ENCODE results near the gene SLC25A29.
A peak's percentile ranks its signal among the peaks of the same experiment; 100 is the strongest.
"Not testable (repeated sequence)": the region's sequence is repeated elsewhere in the genome, so short reads cannot be mapped to it uniquely, and the experiment has no call there.

The SLC25A29 gene

GRCh38 chr14:100289916-100290606 is 16.2 kb downstream of the SLC25A29 start:
- TF ChIP-seq, protein P1, sequence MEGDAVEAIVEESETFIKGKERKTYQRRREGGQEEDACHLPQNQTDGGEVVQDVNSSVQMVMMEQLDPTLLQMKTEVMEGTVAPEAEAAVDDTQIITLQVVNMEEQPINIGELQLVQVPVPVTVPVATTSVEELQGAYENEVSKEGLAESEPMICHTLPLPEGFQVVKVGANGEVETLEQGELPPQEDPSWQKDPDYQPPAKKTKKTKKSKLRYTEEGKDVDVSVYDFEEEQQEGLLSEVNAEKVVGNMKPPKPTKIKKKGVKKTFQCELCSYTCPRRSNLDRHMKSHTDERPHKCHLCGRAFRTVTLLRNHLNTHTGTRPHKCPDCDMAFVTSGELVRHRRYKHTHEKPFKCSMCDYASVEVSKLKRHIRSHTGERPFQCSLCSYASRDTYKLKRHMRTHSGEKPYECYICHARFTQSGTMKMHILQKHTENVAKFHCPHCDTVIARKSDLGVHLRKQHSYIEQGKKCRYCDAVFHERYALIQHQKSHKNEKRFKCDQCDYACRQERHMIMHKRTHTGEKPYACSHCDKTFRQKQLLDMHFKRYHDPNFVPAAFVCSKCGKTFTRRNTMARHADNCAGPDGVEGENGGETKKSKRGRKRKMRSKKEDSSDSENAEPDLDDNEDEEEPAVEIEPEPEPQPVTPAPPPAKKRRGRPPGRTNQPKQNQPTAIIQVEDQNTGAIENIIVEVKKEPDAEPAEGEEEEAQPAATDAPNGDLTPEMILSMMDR (IDR thresholded peaks at IDR 0.05; ENCODE audit: borderline replicate concordance, control extremely low read depth, extremely low read depth, insufficient read depth, missing control alignments): no peak
- in situ Hi-C loops (cut with MboI; ENCODE audit: low sequenced_read_pairs, unreplicated experiment): loop anchor here (25.0 kb wide), 1 partner anchor 347 kb away; no protein-coding TSS in a partner anchor
- DNase-seq (ENCODE audit: low spot score): peak; percentile 36

GRCh38 chr14:100288382-100289185 is 17.7 kb downstream of the SLC25A29 start:
- in situ Hi-C loops (cut with MboI; ENCODE audit: low sequenced_read_pairs, unreplicated experiment): loop anchor here (25.0 kb wide), 1 partner anchor 349 kb away; no protein-coding TSS in a partner anchor
- DNase-seq (ENCODE audit: low spot score): no peak
- TF ChIP-seq, protein P1 (IDR thresholded peaks at IDR 0.05; ENCODE audit: borderline replicate concordance, control extremely low read depth, extremely low read depth, insufficient read depth, missing control alignments): no peak

DNA sequence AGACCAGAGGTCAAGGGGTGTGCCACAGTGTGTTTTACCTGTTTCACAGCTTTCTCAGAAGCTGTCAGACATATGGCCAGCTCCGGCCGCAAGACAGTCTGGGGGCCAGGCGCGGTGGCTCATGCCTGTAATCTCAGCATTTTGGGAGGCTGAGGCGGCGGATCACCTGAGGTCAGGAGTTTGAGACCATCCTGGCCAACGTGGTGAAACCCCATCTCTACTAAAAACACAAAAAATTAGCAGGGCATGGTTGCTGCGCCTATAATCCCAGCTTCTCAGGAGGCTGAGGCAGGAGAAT is 18.3 kb downstream of the SLC25A29 start:
- in situ Hi-C loops (cut with MboI; ENCODE audit: low sequenced_read_pairs, unreplicated experiment): loop anchor here (25.0 kb wide), 1 partner anchor 349 kb away; no protein-coding TSS in a partner anchor
- DNase-seq (ENCODE audit: low spot score): not testable (repeated sequence)

- DNase-seq (ENCODE audit: low spot score): no peak
- in situ Hi-C loops (cut with MboI; ENCODE audit: low sequenced_read_pairs, unreplicated experiment): loop anchor here (25.0 kb wide), 1 partner anchor 350 kb away; no protein-coding TSS in a partner anchor
- TF ChIP-seq, protein P1 (IDR thresholded peaks at IDR 0.05; ENCODE audit: borderline replicate concordance, control extremely low read depth, extremely low read depth, insufficient read depth, missing control alignments): no peak
Measured at GRCh38 chr14:100287202-100287997, 18.8 kb downstream of the SLC25A29 start.

GRCh38 chr14:100286484-100287191 is 19.6 kb downstream of the SLC25A29 start:
- TF ChIP-seq, protein P1 (IDR thresholded peaks at IDR 0.05; ENCODE audit: borderline replicate concordance, control extremely low read depth, extremely low read depth, insufficient read depth, missing control alignments): no peak
- in situ Hi-C loops (cut with MboI; ENCODE audit: low sequenced_read_pairs, unreplicated experiment): loop anchor here (25.0 kb wide), 1 partner anchor 351 kb away; no protein-coding TSS in a partner anchor
- no peak for DNase-seq (ENCODE audit: low spot score)

- TF ChIP-seq, protein P1 (IDR thresholded peaks at IDR 0.05; ENCODE audit: borderline replicate concordance, control extremely low read depth, extremely low read depth, insufficient read depth, missing control alignments): no peak
- in situ Hi-C loops (cut with MboI; ENCODE audit: low sequenced_read_pairs, unreplicated experiment): loop anchor here (25.0 kb wide), 1 partner anchor 351 kb away; no protein-coding TSS in a partner anchor
Measured at GRCh38 chr14:100285913-100286400, 20.3 kb downstream of the SLC25A29 start.

More at GRCh38 chr14:100285913-100286400, 20.3 kb downstream of the SLC25A29 start:
- DNase-seq (ENCODE audit: low spot score): no peak

All from GM13976 (cell line).